Activated CD4-positive, alpha-beta T cell treated with anti-CD3 and anti-CD28 coated beads, Interleukin-2, amount 50 U/mL, for 48 hours (primary cell): ENCODE measurements around the gene GMPPA.

Experiments used
- DNase-seq, 2 experiments: peaks; one replicate each; pipeline ENCODE4 v3.0.0-alpha.2; 2020

Gene GMPPA

GRCh38 chr2:219468410-219469185 lies 30.1 kb upstream of the GMPPA start:
- DNase-seq: no peak

GRCh38 chr2:219469186-219469724 lies 29.4 kb upstream of the GMPPA start:
- no peak for DNase-seq

DNA sequence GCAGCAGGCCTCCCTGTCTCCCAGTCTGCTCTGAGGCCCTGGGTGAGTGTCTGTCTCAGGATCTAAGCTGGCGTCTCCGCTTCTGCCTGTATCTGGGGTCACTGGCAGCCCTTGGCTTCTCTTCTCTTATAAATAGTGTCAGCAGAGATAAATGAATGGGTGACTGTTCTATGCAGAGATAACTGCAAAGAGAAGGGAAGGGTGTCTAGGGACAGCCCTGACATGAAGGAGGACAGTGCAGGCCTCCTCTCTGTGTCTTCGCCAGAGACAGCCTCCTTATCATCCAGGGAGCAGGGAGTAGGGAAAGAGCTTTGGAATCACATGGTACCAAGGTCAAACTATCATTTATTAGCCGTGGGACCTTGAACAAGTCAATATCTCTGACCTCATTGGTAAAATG lies 28.3 kb upstream of the GMPPA start:
- DNase-seq: no peak

GRCh38 chr2:219471476-219472371 lies 27.0 kb upstream of the GMPPA start:
- DNase-seq: no peak

GRCh38 chr2:219472629-219473187 lies 26.0 kb upstream of the GMPPA start:
- no peak for DNase-seq

GRCh38 chr2:219473511-219473910 lies 25.2 kb upstream of the GMPPA start:
- DNase-seq: no peak

GRCh38 chr2:219474285-219475060 lies 24.2 kb upstream of the GMPPA start:
- no peak for DNase-seq

- no peak for DNase-seq
Observed at GRCh38 chr2:219475278-219475677, 23.4 kb upstream of the GMPPA start.

DNA sequence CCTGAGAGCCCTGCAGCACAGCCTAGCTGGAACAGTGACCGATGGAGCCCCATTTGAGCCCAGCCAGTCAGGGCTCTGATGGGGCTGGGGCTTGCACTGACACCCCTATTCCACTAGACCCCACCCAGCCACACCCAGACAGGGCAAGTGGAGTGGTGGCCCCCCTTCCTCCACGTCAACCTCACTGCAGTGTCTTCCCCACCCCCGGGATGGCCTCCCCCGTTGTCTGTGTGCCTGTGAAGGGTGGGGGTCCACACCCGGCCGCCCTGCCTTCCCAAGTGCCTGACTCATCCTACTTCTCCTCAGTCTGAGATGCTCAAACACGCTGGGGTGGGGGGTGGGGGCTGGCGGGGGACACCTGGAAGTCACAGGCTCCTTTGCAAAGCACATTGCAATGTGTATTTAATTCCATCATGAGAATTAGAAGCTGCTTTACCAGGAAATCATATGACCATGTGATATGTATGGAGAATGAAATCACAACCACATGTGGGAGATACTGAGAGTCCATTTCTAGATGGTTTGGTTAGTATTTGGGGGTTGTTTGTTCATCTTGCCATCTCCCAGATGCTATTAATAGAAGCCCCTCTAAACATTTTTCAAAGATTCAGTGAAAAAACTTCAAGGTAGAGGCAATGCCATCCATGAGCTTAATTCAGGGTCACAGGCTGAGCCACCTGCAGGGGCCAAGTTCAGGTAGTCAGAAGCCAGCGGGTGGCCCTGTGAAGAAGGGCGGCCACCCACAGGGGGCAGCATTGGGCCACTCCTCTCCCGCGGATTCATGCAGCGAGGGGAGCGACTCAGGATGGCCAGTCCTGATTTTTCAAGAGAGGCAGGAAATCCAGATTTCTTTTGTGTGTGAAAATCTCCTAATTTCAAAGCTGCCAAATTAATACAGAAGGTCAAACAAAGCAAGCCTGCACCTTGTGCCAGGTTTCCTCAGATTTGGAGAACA lies 22.7 kb upstream of the GMPPA start:
- DNase-seq: peak; percentile 78 to 79

DNA sequence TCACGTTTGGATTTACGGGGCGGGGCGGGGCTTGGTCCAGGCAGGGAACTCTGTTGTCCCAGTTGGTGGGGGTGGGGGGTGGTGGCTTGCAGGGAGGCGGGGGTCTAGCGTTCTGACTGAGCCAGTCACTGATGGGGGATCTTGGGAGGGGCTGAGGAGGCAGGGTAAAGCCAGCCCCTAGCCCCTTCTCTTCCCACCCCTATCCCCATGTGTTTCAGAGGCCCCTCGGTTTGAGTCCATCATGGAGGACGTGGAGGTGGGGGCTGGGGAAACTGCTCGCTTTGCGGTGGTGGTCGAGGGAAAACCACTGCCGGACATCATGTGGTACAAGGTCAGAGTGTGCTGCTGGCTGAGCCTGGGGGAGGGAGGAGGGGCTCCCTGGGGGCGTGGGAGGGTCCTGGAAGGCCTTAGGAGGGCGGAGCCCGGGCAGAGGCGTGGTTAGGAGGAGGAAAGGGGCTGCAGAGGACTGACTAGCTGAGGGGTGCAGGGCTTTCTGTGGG lies 22.0 kb upstream of the GMPPA start:
- no peak for DNase-seq

DNA sequence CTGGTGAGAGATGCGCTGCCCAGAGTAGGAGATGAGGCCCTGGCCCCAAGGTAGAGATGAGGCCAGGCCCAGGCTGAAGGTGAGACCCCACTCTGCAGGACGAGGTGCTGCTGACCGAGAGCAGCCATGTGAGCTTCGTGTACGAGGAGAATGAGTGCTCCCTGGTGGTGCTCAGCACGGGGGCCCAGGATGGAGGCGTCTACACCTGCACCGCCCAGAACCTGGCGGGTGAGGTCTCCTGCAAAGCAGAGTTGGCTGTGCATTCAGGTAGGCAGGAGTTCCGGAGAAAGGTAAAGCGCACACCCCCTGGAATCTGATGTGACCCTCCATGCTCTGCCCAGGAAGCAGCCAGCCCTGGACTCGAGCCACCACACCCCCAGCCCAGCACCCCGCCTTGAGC lies 21.5 kb upstream of the GMPPA start:
- no peak for DNase-seq

- DNase-seq: no peak
Observed at GRCh38 chr2:219477815-219478214, 20.9 kb upstream of the GMPPA start.

DNA sequence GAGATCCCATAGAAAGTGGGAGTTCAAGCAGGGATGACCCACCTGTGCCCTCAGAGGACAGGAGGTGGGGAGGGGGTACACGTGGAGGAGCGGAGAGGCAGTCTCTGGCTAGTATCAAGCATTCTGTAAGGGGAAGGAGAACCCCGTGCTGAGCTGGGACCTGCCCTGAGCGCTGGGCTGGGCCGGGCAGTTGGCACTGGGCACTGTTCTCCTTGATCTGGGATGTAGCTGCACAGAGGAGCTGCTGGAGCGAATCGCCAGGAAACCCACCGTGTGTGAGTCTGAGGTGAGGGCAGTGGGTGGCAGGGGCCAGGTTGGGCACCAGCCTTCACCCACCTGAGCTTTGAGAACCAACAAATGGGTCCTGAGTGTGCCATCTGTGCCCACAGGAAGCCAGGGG lies 19.8 kb upstream of the GMPPA start:
- no peak for DNase-seq

DNA sequence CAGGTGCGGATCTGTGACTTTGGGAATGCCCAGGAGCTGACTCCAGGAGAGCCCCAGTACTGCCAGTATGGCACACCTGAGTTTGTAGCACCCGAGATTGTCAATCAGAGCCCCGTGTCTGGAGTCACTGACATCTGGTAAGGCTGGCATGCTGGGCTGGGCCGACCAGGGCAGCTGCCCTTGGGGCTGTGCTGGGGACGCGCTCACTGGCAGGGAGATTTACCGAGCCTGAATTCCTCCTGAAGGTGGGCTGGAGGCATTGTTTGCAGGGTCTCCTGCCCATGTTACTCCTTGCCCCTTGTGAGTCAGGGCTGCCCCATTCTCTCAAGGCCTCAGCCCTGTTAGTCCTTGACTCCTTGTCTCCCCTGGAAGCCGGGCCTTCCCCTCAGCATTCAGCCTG lies 18.7 kb upstream of the GMPPA start:
- DNase-seq: no peak

DNA sequence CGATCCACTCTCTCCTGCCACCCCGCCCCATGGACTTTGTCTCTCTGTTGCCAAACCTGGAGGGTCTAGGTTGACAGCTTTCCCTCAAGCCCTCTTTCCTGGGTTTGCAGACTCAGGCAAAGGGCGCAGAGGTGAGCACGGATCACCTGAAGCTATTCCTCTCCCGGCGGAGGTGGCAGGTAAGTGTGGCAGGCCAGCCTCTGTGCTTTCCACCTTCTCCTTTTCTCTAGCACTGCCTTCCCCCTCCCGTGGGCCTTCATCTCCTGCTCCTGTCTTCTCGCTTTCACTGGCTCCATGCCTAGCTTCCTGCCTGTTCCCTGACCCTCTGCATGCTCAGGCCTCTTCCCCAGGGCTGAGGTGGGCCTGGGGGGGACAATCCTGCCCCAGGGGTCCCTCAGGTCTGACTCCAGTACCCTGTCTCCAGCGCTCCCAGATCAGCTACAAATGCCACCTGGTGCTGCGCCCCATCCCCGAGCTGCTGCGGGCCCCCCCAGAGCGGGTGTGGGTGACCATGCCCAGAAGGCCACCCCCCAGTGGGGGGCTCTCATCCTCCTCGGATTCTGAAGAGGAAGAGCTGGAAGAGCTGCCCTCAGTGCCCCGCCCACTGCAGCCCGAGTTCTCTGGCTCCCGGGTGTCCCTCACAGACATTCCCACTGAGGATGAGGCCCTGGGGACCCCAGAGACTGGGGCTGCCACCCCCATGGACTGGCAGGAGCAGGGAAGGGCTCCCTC lies 15.9 kb upstream of the GMPPA start:
- DNase-seq: no peak

- no peak for DNase-seq
Observed at GRCh38 chr2:219483451-219484342, 15.0 kb upstream of the GMPPA start.

- no peak for DNase-seq
Observed at GRCh38 chr2:219484343-219485200, 14.1 kb upstream of the GMPPA start.

GRCh38 chr2:219485201-219485580 lies 13.5 kb upstream of the GMPPA start:
- no peak for DNase-seq
